Camera-type eye (tissue), 1 donor: Measurements from ENCODE around the gene TRIM69. TPM values are rescaled to one million over a fixed set of nuclear protein-coding genes. Genes with fewer than 3 reads are reported as not detected.

Source experiments
- total RNA-seq: library from RNA; depleted of rRNA; stranded (reverse); fragments of >200 nt; gene quantifications from one replicate; pipeline ENCODE4 v1.2.3, GENCODE V29; 2014

The TRIM69 gene
- 29.5 TPM for total RNA-seq

DNA sequence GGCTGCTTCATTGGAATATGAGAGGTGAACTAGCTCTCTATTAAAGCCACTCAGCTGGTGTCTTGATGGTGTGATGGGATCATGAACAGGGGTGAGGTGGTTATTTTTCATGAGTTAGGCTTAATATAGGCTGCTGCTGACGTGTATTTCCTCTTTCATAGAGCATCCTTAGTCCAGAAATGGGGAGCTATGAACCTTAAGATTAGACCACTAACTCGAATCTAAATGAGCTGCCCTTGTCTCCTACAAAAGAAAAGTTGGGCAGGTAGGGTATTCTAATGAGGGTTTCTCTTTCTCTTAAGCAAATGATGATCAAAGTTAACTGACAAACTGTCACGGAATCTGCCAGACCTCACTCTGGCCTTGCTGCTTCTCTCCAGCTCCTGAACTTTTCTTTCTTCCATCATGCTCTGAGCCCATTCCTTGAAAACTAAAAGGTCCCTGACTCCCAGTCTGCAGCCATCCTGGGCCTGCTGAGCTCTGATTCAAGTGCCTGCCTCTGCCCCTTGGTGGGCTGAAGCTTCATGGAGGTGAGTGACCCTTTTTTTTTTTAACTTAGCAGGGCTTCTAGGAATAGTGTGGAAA is at the start of gene TRIM69:
TRIM69 (plus strand) TSS at position 348 of the 585 bp plus-strand sequence; CDS start at position 525, 177 bp downstream.

DNA sequence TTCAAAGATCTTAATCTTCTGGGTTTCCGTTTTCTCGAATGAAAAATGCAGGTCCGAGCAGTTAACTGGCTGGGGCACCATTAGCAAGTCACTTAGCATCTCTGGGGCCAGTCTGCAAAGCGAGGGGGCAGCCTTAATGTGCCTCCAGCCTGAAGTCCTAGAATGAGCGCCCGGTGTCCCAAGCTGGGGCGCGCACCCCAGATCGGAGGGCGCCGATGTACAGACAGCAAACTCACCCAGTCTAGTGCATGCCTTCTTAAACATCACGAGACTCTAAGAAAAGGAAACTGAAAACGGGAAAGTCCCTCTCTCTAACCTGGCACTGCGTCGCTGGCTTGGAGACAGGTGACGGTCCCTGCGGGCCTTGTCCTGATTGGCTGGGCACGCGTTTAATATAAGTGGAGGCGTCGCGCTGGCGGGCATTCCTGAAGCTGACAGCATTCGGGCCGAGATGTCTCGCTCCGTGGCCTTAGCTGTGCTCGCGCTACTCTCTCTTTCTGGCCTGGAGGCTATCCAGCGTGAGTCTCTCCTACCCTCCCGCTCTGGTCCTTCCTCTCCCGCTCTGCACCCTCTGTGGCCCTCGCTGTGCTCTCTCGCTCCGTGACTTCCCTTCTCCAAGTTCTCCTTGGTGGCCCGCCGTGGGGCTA is 25.1 kb upstream of the TRIM69 start, which contains the start of the genes B2M and PATL2:
B2M (plus strand) TSS at position 422 of the 647 bp plus-strand sequence; CDS start at position 452, 30 bp downstream.
PATL2 (minus strand) TSS at position 228 of the 647 bp plus-strand sequence. CDS start 34,833 bp downstream, outside the sequence.

Other genes with a start within 250 kb of the TRIM69 start
- gene EIF3J, start 199.4 kb upstream of the TRIM69 start, total RNA-seq, result 73.5 TPM
- 127 TPM for gene SPG11, start 72.9 kb upstream of the TRIM69 start, total RNA-seq
- gene PATL2, start 25.2 kb upstream of the TRIM69 start, total RNA-seq, result 0.49 TPM
- gene B2M, start 25.0 kb upstream of the TRIM69 start, total RNA-seq, result 1,160 TPM
- not detected for gene TERB2, start 220.2 kb downstream of the TRIM69 start, total RNA-seq